ENCODE results near the gene LPP.

- TF ChIP-seq POLR2A (IDR thresholded peaks at IDR 0.05) (no peak), CTCF (IDR thresholded peaks at IDR 0.05) (no peak)
Observed at GRCh38 chr3:188473045-188473444, 319.1 kb downstream of the LPP start.

Data from ovary (tissue), 3 donors.